ENCODE data around the gene JAG2. TPM values are rescaled to one million over a fixed set of nuclear protein-coding genes. Genes with fewer than 3 reads are reported as not detected.

The JAG2 gene
- total and polyA plus RNA-seq, 11 donors = 19.1 to 62.4 (median 25.9) TPM

DNA sequence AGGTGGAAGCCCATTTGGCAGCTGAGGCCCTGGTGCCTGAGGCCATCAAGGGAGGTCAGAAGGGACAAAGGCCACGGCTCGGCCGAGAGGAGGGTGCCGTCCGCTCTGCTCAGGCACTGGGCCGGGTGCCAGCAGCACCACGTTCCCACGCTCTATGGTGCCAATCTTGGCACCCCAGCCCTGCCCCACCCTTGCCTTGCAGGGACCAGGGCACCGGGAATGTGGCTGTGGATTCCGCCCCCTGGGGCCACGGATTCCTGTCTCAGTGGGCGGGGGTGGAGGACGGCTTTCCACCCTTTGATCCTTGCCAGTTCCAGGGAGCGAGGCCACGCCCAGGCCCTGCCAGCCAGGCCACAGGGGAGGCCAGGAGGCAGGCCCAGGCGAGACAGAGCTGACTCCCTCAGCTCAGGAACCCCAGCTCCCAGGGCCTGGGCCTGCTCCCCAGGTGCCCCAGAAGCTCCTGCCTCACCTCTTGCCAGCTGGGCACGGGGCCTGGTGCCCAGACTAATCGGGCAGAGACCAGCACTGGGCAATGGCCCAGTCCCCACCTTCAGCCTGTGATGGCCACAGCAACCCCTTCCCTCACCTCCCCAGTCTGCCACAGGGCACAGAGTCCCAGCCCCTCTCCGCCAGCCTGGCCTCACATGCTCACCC lies 76.9 kb downstream of the JAG2 start:
- intact Hi-C loops (cut with DNase I) = loop anchor here (2.0 to 10.0 kb wide), 15 partner anchors 61 to 433 kb away; partner anchors contain the start of genes JAG2 (in 6 of the 10) and TMEM121 (in 2 of the 10)
- peak overlapping the region in 1 of 12 donors; percentile 87 for H3K4me3 ChIP-seq
- no peaks in the 10 kb centered on the region for H3K9me3 ChIP-seq
- TF ChIP-seq POLR2A (IDR thresholded peaks at IDR 0.05) = no peak
- TF ChIP-seq, protein P1, sequence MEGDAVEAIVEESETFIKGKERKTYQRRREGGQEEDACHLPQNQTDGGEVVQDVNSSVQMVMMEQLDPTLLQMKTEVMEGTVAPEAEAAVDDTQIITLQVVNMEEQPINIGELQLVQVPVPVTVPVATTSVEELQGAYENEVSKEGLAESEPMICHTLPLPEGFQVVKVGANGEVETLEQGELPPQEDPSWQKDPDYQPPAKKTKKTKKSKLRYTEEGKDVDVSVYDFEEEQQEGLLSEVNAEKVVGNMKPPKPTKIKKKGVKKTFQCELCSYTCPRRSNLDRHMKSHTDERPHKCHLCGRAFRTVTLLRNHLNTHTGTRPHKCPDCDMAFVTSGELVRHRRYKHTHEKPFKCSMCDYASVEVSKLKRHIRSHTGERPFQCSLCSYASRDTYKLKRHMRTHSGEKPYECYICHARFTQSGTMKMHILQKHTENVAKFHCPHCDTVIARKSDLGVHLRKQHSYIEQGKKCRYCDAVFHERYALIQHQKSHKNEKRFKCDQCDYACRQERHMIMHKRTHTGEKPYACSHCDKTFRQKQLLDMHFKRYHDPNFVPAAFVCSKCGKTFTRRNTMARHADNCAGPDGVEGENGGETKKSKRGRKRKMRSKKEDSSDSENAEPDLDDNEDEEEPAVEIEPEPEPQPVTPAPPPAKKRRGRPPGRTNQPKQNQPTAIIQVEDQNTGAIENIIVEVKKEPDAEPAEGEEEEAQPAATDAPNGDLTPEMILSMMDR (IDR thresholded peaks at IDR 0.05) = no peak
- peaks cover 0 to 11% (median 0%) of the 10 kb centered on the region in 9 donors for H3K27me3 ChIP-seq
- no peaks in the 10 kb centered on the region for H3K36me3 ChIP-seq
- peak overlapping the region; percentile 16 to 95 (median 86) for H3K27ac ChIP-seq
- DNase-seq (peak; percentile 82 to 91 (median 87)), ATAC-seq (peak; percentile 49 to 77 (median 63))
- H3K4me1 ChIP-seq = peaks cover 13 to 67% (median 52%) of the 10 kb centered on the region in 12 donors
- WGBS, 4 donors = 19 to 49% (median 35%) methylated on average over 11 to 19 of the region's 19 CpGs

DNA sequence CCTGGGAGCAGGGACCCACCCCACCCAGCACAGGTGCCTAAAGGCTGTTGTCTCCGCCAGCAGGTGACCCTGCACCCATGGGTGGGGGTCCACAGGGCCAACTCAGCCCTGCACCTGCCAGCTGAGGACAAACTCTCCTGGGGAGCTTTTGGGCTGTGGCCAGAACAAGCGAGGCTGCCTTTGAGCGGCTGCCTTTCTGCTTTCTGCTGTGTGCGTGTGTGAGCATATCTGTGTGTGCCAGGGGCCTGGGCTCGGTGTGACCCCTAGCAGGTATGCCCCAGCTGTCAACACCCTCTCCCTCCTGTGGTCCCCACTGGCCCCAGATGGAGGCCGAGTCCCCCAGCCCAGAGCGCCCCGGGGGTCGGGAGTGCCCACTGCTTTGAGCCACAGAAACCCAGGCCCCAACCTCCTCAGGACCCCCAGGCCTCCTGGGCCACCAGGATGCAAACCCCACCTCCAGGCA lies 77.5 kb downstream of the JAG2 start:
- Histone ChIP-seq H3K27me3 (peaks cover 0 to 11% (median 0%) of the 10 kb centered on the region in 9 donors), H3K9me3 (no peaks in the 10 kb centered on the region), H3K4me3 (no peak overlapping the region), H3K27ac (peak overlapping the region in 11 of 12 donors; percentile 53 to 95 (median 86)), H3K36me3 (no peaks in the 10 kb centered on the region), H3K4me1 (peaks cover 15 to 71% (median 53%) of the 10 kb centered on the region in 12 donors)
- intact Hi-C loops (cut with DNase I) = loop anchor here (2.0 to 10.0 kb wide), 11 partner anchors 61 to 434 kb away; partner anchors contain the start of genes JAG2 (in 5 of the 10) and TMEM121 (in 2 of the 10)
- ATAC-seq (no peak), DNase-seq (peak in 3 of 5 donors; percentile 28 to 65 (median 33))
- no peak for TF ChIP-seq POLR2A (IDR thresholded peaks at IDR 0.05)
- TF ChIP-seq, protein P1 (IDR thresholded peaks at IDR 0.05) = no peak
- 40 to 65% (median 64%) methylated on average over 1 to 9 of the region's 9 CpGs for WGBS, 4 donors

Small RNAs within 50 kb of the gene (microRNA-seq; reads per million reads assigned to microRNA genes)
- 0 to 1.0 (median 0) reads per million in 4 donors for gene MIR6765

Other genes with a start within 250 kb of the JAG2 start
- 1 to 10 TPM in 1 of 9 donors, under 1 TPM in 4, not detected in 4; 0.25 to 1.5 (median 0.40) TPM for gene PLD4, start 243.9 kb downstream of the JAG2 start, total RNA-seq
- under 1 TPM in 1 of 2 donors, not detected in 1; 0.12 TPM for gene PLD4, start 243.9 kb downstream of the JAG2 start, polyA plus RNA-seq
- 10 to 100 TPM in 2 of 9 donors, 1 to 10 TPM in 7; 1.5 to 22.3 (median 3.7) TPM for gene AHNAK2, start 190.4 kb downstream of the JAG2 start, total RNA-seq
- 1 to 10 TPM; 2.2 to 2.5 TPM for gene AHNAK2, start 190.4 kb downstream of the JAG2 start, polyA plus RNA-seq
- 1 to 10 TPM in 7 of 9 donors, under 1 TPM in 2; 0.76 to 3.7 (median 2.6) TPM for gene CLBA1, start 183.0 kb downstream of the JAG2 start, total RNA-seq
- 1 to 10 TPM; 1.3 to 3.7 TPM for gene CLBA1, start 183.0 kb downstream of the JAG2 start, polyA plus RNA-seq
- 1 to 10 TPM; 1.4 to 6.0 (median 2.4) TPM for gene CDCA4, start 147.7 kb downstream of the JAG2 start, total RNA-seq
- 1 to 10 TPM; 2.3 to 3.3 TPM for gene CDCA4, start 147.7 kb downstream of the JAG2 start, polyA plus RNA-seq
- gene GPR132, start 103.3 kb downstream of the JAG2 start, total RNA-seq = 1 to 10 TPM in 3 of 9 donors, under 1 TPM in 6; 0.27 to 5.3 (median 0.77) TPM
- gene GPR132, start 103.3 kb downstream of the JAG2 start, polyA plus RNA-seq = under 1 TPM; 0.50 to 0.51 TPM
- 10 to 100 TPM; 16.7 to 48.9 (median 23.8) TPM for gene NUDT14, start 12.5 kb upstream of the JAG2 start, total RNA-seq
- 10 to 100 TPM; 14.3 to 29.6 TPM for gene NUDT14, start 12.5 kb upstream of the JAG2 start, polyA plus RNA-seq
- gene BTBD6, start 79.8 kb upstream of the JAG2 start, total RNA-seq = 10 to 100 TPM; 28.8 to 51.8 (median 34.8) TPM
- 10 to 100 TPM; 40.7 to 56.3 TPM for gene BTBD6, start 79.8 kb upstream of the JAG2 start, polyA plus RNA-seq
- 10 to 100 TPM; 13.3 to 25.3 (median 18.7) TPM for gene BRF1, start 132.2 kb upstream of the JAG2 start, total RNA-seq
- gene BRF1, start 132.2 kb upstream of the JAG2 start, polyA plus RNA-seq = 10 to 100 TPM; 17.1 to 19.4 TPM
- gene PACS2, start 146.0 kb upstream of the JAG2 start, total RNA-seq = 10 to 100 TPM; 47.3 to 90.3 (median 60.8) TPM
- gene PACS2, start 146.0 kb upstream of the JAG2 start, polyA plus RNA-seq = 10 to 100 TPM; 50.7 to 78.7 TPM
- gene TEX22, start 229.8 kb upstream of the JAG2 start, total RNA-seq = 1 to 10 TPM in 1 of 9 donors, under 1 TPM in 6, not detected in 2; 0.14 to 1.8 (median 0.82) TPM
- gene TEX22, start 229.8 kb upstream of the JAG2 start, polyA plus RNA-seq = under 1 TPM in 1 of 2 donors, not detected in 1; 0.06 TPM

All from heart left ventricle (tissue), 16 donors.